ENCODE measurements around the gene CYFIP2. TPM values are rescaled to one million over a fixed set of nuclear protein-coding genes. Genes with fewer than 3 reads are reported as not detected.

Gene CYFIP2
- total RNA-seq: 100 to 1,000 TPM; 458 to 480 TPM

GRCh38 chr5:157265714-157266285 is at the start of gene CYFIP2:
TSS of gene CYFIP2 (plus strand) at chr5:157266123. CDS start at chr5:157285362, 19,239 bp downstream.
- ATAC-seq (ENCODE audit: low read depth) (peak; percentile 80), DNase-seq (peak; percentile 91)
- Mint-ChIP-seq H3K4me1 (peaks cover 66% of the 10 kb centered on the region), H3K9me3 (no peaks in the 10 kb centered on the region), H3K4me3 (peak within 1 kb of the TSS; percentile 93), H3K27ac (peak within 1 kb of the TSS; percentile 95), H3K27me3 (no peaks in the 10 kb centered on the region), H3K36me3 (peaks cover 31% of the 10 kb centered on the region)
- POLR2A ChIA-PET: interaction anchor here (0.7 to 6.7 kb wide), 9 partner anchors 8 to 123 kb away, joined by 3 to 68 read pairs (median 4); partner anchors contain the start of gene MED7

GRCh38 chr5:157216391-157217142 is 49.4 kb upstream of the CYFIP2 start:
- no peaks in the 10 kb centered on the region for H3K9me3 Mint-ChIP-seq
- peaks cover 74% of the 10 kb centered on the region for H3K36me3 Mint-ChIP-seq
- H3K27ac Mint-ChIP-seq: peak overlapping the region; percentile 99
- H3K4me1 Mint-ChIP-seq: peaks cover 88% of the 10 kb centered on the region
- H3K27me3 Mint-ChIP-seq: no peaks in the 10 kb centered on the region
- no peak for ATAC-seq (ENCODE audit: low read depth)
- peak overlapping the region; percentile 83 for H3K4me3 Mint-ChIP-seq
- POLR2A ChIA-PET: interaction anchor here (1.1 to 6.5 kb wide), 15 partner anchors 8 to 74 kb away, joined by 3 to 65 read pairs (median 7); partner anchors contain the start of gene MED7
- DNase-seq: no peak

GRCh38 chr5:157217289-157218024 is 48.5 kb upstream of the CYFIP2 start:
- H3K9me3 Mint-ChIP-seq: no peaks in the 10 kb centered on the region
- ATAC-seq (ENCODE audit: low read depth): peak; percentile 37
- no peaks in the 10 kb centered on the region for H3K27me3 Mint-ChIP-seq
- POLR2A ChIA-PET: interaction anchor here (0.8 to 6.5 kb wide), 17 partner anchors 9 to 124 kb away, joined by 3 to 65 read pairs (median 7); partner anchors contain the start of genes ITK and MED7
- H3K4me3 Mint-ChIP-seq: peak overlapping the region; percentile 83
- DNase-seq: peak; percentile 57
- peak overlapping the region; percentile 99 for H3K27ac Mint-ChIP-seq
- peaks cover 87% of the 10 kb centered on the region for H3K4me1 Mint-ChIP-seq
- H3K36me3 Mint-ChIP-seq: peaks cover 73% of the 10 kb centered on the region

GRCh38 chr5:157219491-157220271 is 46.2 kb upstream of the CYFIP2 start:
- POLR2A ChIA-PET: interaction anchor here (0.8 to 6.5 kb wide), 11 partner anchors 12 to 77 kb away, joined by 3 to 65 read pairs (median 16); partner anchors contain the start of genes ITK and MED7
- Mint-ChIP-seq H3K4me3 (peak overlapping the region; percentile 66), H3K4me1 (peaks cover 77% of the 10 kb centered on the region), H3K27ac (peak overlapping the region; percentile 99), H3K9me3 (no peaks in the 10 kb centered on the region), H3K27me3 (no peaks in the 10 kb centered on the region), H3K36me3 (peaks cover 71% of the 10 kb centered on the region)
- ATAC-seq (ENCODE audit: low read depth) (no peak), DNase-seq (no peak)

GRCh38 chr5:157221959-157222358 is 44.0 kb upstream of the CYFIP2 start:
- H3K27ac Mint-ChIP-seq: peak overlapping the region; percentile 91
- H3K36me3 Mint-ChIP-seq: peaks cover 75% of the 10 kb centered on the region
- DNase-seq: no peak
- H3K9me3 Mint-ChIP-seq: no peaks in the 10 kb centered on the region
- peak overlapping the region; percentile 83 for H3K4me3 Mint-ChIP-seq
- peaks cover 71% of the 10 kb centered on the region for H3K4me1 Mint-ChIP-seq
- POLR2A ChIA-PET: interaction anchor here (0.7 to 2.3 kb wide), 14 partner anchors 10 to 79 kb away, joined by 3 to 8 read pairs (median 5); partner anchors contain the start of genes ITK and MED7
- H3K27me3 Mint-ChIP-seq: no peaks in the 10 kb centered on the region
- ATAC-seq (ENCODE audit: low read depth): no peak

- ATAC-seq (ENCODE audit: low read depth): peak; percentile 69
- DNase-seq: peak; percentile 57
- H3K4me3 Mint-ChIP-seq: peak overlapping the region; percentile 83
- H3K4me1 Mint-ChIP-seq: peaks cover 67% of the 10 kb centered on the region
- H3K27me3 Mint-ChIP-seq: no peaks in the 10 kb centered on the region
- peaks cover 77% of the 10 kb centered on the region for H3K36me3 Mint-ChIP-seq
- POLR2A ChIA-PET: interaction anchor here (1.5 to 2.3 kb wide), 4 partner anchors 40 to 80 kb away, joined by 4 to 8 read pairs (median 8); partner anchors contain the start of genes ITK and MED7
- no peaks in the 10 kb centered on the region for H3K9me3 Mint-ChIP-seq
- peak overlapping the region; percentile 91 for H3K27ac Mint-ChIP-seq
Observed at GRCh38 chr5:157222506-157223230, 43.3 kb upstream of the CYFIP2 start.

GRCh38 chr5:157225469-157226422 is 40.2 kb upstream of the CYFIP2 start:
- H3K27ac Mint-ChIP-seq: peak overlapping the region; percentile 35
- H3K27me3 Mint-ChIP-seq: no peaks in the 10 kb centered on the region
- H3K36me3 Mint-ChIP-seq: peaks cover 67% of the 10 kb centered on the region
- no peak for DNase-seq
- peak overlapping the region; percentile 35 for H3K4me3 Mint-ChIP-seq
- no peak for ATAC-seq (ENCODE audit: low read depth)
- no peaks in the 10 kb centered on the region for H3K9me3 Mint-ChIP-seq
- POLR2A ChIA-PET: interaction anchor here (0.7 to 1.8 kb wide), 7 partner anchors 22 to 83 kb away, joined by 3 to 5 read pairs (median 4); partner anchors contain the start of gene MED7
- H3K4me1 Mint-ChIP-seq: peaks cover 49% of the 10 kb centered on the region

- DNase-seq (no peak), ATAC-seq (ENCODE audit: low read depth) (no peak)
- Mint-ChIP-seq H3K27ac (peak overlapping the region; percentile 1), H3K9me3 (no peaks in the 10 kb centered on the region), H3K36me3 (peaks cover 59% of the 10 kb centered on the region), H3K4me1 (peaks cover 45% of the 10 kb centered on the region), H3K27me3 (no peaks in the 10 kb centered on the region), H3K4me3 (no peak overlapping the region)
- POLR2A ChIA-PET: interaction anchor here (1.0 kb wide), 1 partner anchor 13 kb away, joined by 3 read pairs; no protein-coding TSS in a partner anchor
Observed at GRCh38 chr5:157230610-157231009, 35.3 kb upstream of the CYFIP2 start.

- Mint-ChIP-seq H3K36me3 (peaks cover 53% of the 10 kb centered on the region), H3K27me3 (no peaks in the 10 kb centered on the region), H3K4me3 (no peak overlapping the region), H3K9me3 (no peaks in the 10 kb centered on the region), H3K4me1 (peaks cover 41% of the 10 kb centered on the region), H3K27ac (peak overlapping the region; percentile 50)
- POLR2A ChIA-PET: interaction anchor here (1.0 kb wide), 1 partner anchor 13 kb away, joined by 3 read pairs; no protein-coding TSS in a partner anchor
- ATAC-seq (ENCODE audit: low read depth) (peak; percentile 19), DNase-seq (no peak)
Observed at GRCh38 chr5:157232706-157233105, 33.2 kb upstream of the CYFIP2 start.

GRCh38 chr5:157233515-157233914 is 32.4 kb upstream of the CYFIP2 start:
- H3K27ac Mint-ChIP-seq: peak overlapping the region; percentile 37
- H3K4me1 Mint-ChIP-seq: peaks cover 41% of the 10 kb centered on the region
- H3K9me3 Mint-ChIP-seq: no peaks in the 10 kb centered on the region
- POLR2A ChIA-PET: interaction anchor here (0.7 kb wide), 1 partner anchor 78 kb away, joined by 5 read pairs; no protein-coding TSS in a partner anchor
- ATAC-seq (ENCODE audit: low read depth) (no peak), DNase-seq (no peak)
- no peaks in the 10 kb centered on the region for H3K27me3 Mint-ChIP-seq
- peaks cover 60% of the 10 kb centered on the region for H3K36me3 Mint-ChIP-seq
- no peak overlapping the region for H3K4me3 Mint-ChIP-seq

- Mint-ChIP-seq H3K9me3 (no peaks in the 10 kb centered on the region), H3K36me3 (peaks cover 69% of the 10 kb centered on the region), H3K4me1 (peaks cover 44% of the 10 kb centered on the region), H3K4me3 (no peak overlapping the region), H3K27ac (no peak overlapping the region), H3K27me3 (no peaks in the 10 kb centered on the region)
- POLR2A ChIA-PET: no interaction called here
- no peak for DNase-seq
- ATAC-seq (ENCODE audit: low read depth): no peak
Observed at GRCh38 chr5:157236423-157236822, 29.5 kb upstream of the CYFIP2 start.
